ENCODE results near the gene ADGRG6.

The ADGRG6 gene

DNA sequence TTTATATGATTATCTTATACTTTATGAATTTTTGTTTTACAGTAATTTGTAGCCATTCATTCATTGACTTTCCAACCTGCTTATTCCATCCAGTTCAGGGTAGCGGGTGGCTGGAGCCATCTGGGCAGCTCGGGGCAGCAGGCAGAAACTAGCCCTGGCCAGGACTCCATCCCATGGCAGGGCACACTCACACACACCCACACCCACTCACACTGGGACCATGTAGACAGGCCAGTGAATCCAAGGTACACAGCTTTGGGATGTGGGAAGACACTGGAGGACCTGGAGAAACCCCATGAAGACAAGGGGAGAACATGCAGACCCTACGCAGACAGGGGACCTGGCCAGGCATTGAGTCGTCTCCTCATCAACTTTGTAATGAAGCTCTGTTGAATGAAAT lies 84.8 kb downstream of the ADGRG6 start:
- Mint-ChIP-seq H3K27me3 (no peaks in the 10 kb centered on the region), H3K4me3 (no peak overlapping the region), H3K27ac (no peak overlapping the region), H3K36me3 (no peaks in the 10 kb centered on the region), H3K4me1 (peaks cover 18% of the 10 kb centered on the region), H3K9me3 (no peaks in the 10 kb centered on the region)

DNA sequence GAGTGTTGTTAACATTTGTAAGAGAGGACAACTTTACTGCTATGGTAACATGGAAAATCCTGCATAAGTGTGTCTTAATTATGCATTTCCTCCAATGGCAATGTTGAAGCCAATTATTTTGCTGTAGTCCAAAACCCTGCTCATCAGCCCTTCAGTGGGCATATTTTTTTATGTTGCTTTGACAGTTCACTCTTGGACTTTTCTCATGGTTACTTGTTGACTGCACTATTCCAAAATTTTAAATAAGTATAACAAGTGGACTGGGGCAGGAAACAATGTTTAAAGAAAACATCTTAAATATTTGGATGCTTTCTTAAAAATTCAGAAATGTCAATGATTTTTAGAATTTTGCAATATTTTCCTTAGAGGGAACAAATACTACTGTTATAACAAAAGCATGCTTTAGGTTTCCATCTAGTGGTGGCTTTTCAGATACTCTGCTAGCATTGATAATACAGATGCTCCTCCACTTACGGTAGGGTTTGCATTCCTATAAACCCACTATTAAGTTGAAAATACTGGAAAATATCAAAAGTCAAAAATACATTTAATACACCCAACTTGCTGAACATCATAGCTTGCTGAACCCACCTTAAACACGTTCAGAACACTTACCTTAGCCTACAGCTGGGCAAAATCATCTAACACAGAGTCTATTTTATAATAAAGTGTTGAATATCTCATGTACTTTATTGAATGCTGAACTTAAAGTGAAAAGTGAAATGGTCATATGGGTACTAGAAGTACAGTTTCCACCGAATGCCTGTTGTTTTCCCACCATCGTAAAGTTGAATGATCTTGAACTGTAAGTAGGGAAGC lies 86.4 kb downstream of the ADGRG6 start:
- no peak overlapping the region for H3K27ac Mint-ChIP-seq
- H3K27me3 Mint-ChIP-seq = no peaks in the 10 kb centered on the region
- H3K4me1 Mint-ChIP-seq = peaks cover 22% of the 10 kb centered on the region
- no peaks in the 10 kb centered on the region for H3K36me3 Mint-ChIP-seq
- H3K9me3 Mint-ChIP-seq = no peaks in the 10 kb centered on the region
- no peak overlapping the region for H3K4me3 Mint-ChIP-seq

DNA sequence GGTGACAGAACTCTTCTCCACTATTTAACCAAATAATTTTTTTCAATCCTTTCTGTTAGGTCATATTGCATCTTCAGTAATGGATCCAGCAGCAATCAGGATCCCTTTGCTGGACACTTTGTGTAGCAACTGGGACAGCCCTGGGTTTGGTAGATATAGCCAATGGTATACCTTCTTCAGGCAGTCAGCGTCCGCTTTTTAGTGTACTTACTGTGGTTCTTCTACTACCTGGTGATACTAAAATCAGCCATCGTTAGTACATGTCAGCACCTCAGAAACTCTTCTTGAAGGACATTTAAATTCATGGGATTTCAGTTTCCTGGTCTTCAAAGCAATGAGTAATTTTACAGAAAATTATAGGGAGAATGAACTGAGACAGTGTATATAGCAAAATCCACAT lies 93.5 kb downstream of the ADGRG6 start:
- Mint-ChIP-seq H3K9me3 (no peaks in the 10 kb centered on the region), H3K27ac (peak overlapping the region; percentile 95), H3K4me3 (peak overlapping the region; percentile 76), H3K27me3 (no peaks in the 10 kb centered on the region), H3K36me3 (no peaks in the 10 kb centered on the region), H3K4me1 (peaks cover 55% of the 10 kb centered on the region)

- H3K9me3 Mint-ChIP-seq = no peaks in the 10 kb centered on the region
- no peaks in the 10 kb centered on the region for H3K27me3 Mint-ChIP-seq
- peaks cover 58% of the 10 kb centered on the region for H3K4me1 Mint-ChIP-seq
- H3K4me3 Mint-ChIP-seq = peak overlapping the region; percentile 76
- H3K27ac Mint-ChIP-seq = peak overlapping the region; percentile 95
- no peaks in the 10 kb centered on the region for H3K36me3 Mint-ChIP-seq
These were observed 94.0 kb downstream of the ADGRG6 start for GRCh38 chr6:142395768-142396231.

DNA sequence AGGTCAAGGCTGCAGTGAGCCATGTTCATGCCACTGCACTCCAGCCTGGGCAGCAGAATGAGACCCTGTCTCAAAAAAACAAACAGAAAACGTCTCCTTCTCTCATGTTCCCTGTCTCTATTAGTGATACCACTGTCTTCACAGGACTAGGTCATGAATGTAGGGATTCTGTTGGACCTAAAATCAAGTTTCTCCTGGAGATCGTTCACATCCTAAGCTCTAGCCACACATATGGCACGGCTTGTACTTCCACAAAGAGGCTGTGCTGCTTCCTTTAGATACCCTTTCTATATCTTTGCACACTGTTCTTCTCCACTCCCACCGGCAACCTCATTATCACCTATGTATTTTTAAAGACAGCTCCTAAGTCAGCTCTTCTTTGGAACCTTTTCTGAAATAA lies 96.5 kb downstream of the ADGRG6 start:
- Mint-ChIP-seq H3K36me3 (no peaks in the 10 kb centered on the region), H3K9me3 (no peaks in the 10 kb centered on the region), H3K27me3 (no peaks in the 10 kb centered on the region), H3K27ac (no peak overlapping the region), H3K4me3 (no peak overlapping the region), H3K4me1 (peaks cover 55% of the 10 kb centered on the region)

GRCh38 chr6:142399739-142400138 lies 97.9 kb downstream of the ADGRG6 start:
- no peak overlapping the region for H3K27ac Mint-ChIP-seq
- no peaks in the 10 kb centered on the region for H3K27me3 Mint-ChIP-seq
- no peaks in the 10 kb centered on the region for H3K36me3 Mint-ChIP-seq
- no peak overlapping the region for H3K4me3 Mint-ChIP-seq
- peaks cover 47% of the 10 kb centered on the region for H3K4me1 Mint-ChIP-seq
- no peaks in the 10 kb centered on the region for H3K9me3 Mint-ChIP-seq

GRCh38 chr6:142400495-142400894 lies 98.7 kb downstream of the ADGRG6 start:
- H3K36me3 Mint-ChIP-seq = no peaks in the 10 kb centered on the region
- peaks cover 40% of the 10 kb centered on the region for H3K4me1 Mint-ChIP-seq
- H3K4me3 Mint-ChIP-seq = no peak overlapping the region
- no peaks in the 10 kb centered on the region for H3K9me3 Mint-ChIP-seq
- peak overlapping the region; percentile 25 for H3K27ac Mint-ChIP-seq
- H3K27me3 Mint-ChIP-seq = no peaks in the 10 kb centered on the region

GRCh38 chr6:142401838-142402237 lies 100.0 kb downstream of the ADGRG6 start:
- no peaks in the 10 kb centered on the region for H3K9me3 Mint-ChIP-seq
- no peak overlapping the region for H3K27ac Mint-ChIP-seq
- no peaks in the 10 kb centered on the region for H3K27me3 Mint-ChIP-seq
- no peak overlapping the region for H3K4me3 Mint-ChIP-seq
- H3K36me3 Mint-ChIP-seq = no peaks in the 10 kb centered on the region
- H3K4me1 Mint-ChIP-seq = peaks cover 28% of the 10 kb centered on the region

DNA sequence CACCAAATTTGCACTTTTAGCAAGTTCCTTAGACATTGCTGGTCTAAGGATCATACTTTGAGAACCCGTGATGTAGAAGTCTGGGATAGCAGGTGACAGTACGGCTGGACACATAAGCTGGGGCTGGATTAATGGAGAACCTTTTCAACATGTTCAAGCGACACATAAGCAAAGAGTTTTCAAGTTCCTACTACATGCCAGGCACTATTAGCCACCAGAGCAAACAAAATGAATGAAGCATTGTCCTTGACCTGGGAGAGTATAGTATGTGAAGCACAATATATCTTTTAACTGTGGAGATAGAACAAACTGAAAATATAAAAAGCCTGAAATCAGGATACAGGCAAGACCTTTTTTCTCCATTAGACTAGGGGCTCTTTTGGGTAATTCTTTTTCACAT lies 102.9 kb downstream of the ADGRG6 start:
- no peak overlapping the region for H3K27ac Mint-ChIP-seq
- H3K4me3 Mint-ChIP-seq = no peak overlapping the region
- no peaks in the 10 kb centered on the region for H3K9me3 Mint-ChIP-seq
- H3K27me3 Mint-ChIP-seq = no peaks in the 10 kb centered on the region
- peaks cover 46% of the 10 kb centered on the region for H3K4me1 Mint-ChIP-seq
- no peaks in the 10 kb centered on the region for H3K36me3 Mint-ChIP-seq

GRCh38 chr6:142406131-142406530 lies 104.3 kb downstream of the ADGRG6 start:
- Mint-ChIP-seq H3K4me3 (no peak overlapping the region), H3K27me3 (no peaks in the 10 kb centered on the region), H3K9me3 (no peaks in the 10 kb centered on the region), H3K36me3 (no peaks in the 10 kb centered on the region), H3K27ac (no peak overlapping the region), H3K4me1 (peaks cover 48% of the 10 kb centered on the region)

DNA sequence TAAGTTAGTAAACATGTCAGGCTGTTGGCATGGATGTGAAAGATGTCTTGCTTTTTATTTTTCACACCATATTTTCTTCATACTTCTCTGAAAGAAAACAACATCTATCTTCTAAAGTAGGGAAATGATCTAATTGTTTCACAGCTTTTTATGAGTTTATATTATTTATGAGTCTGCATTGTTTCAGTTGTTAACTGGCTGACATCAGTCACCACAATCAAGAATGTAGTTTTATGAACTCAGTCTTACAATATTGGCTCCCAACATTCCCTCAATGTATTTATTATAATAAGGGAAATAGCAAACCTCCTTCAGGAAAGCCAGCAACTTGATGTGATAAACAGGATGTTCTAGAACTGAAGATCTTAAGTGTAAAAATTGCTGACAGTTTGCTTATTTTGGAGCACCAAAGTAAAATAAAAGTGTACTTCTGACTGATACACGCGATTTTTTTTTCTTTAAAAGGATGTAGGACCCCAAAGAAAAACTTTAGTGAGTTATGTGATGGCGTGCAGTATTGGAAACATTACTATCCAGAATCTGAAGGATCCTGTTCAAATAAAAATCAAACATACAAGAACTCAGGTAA lies 106.0 kb downstream of the ADGRG6 start:
- H3K4me1 Mint-ChIP-seq = peaks cover 39% of the 10 kb centered on the region
- H3K27ac Mint-ChIP-seq = no peak overlapping the region
- no peaks in the 10 kb centered on the region for H3K27me3 Mint-ChIP-seq
- H3K36me3 Mint-ChIP-seq = no peaks in the 10 kb centered on the region
- no peaks in the 10 kb centered on the region for H3K9me3 Mint-ChIP-seq
- no peak overlapping the region for H3K4me3 Mint-ChIP-seq

- Mint-ChIP-seq H3K9me3 (no peaks in the 10 kb centered on the region), H3K4me1 (peaks cover 42% of the 10 kb centered on the region), H3K4me3 (no peak overlapping the region), H3K36me3 (no peaks in the 10 kb centered on the region), H3K27ac (no peak overlapping the region), H3K27me3 (no peaks in the 10 kb centered on the region)
These were observed 106.6 kb downstream of the ADGRG6 start for GRCh38 chr6:142408409-142408808.

- no peak overlapping the region for H3K27ac Mint-ChIP-seq
- no peaks in the 10 kb centered on the region for H3K9me3 Mint-ChIP-seq
- no peaks in the 10 kb centered on the region for H3K36me3 Mint-ChIP-seq
- no peaks in the 10 kb centered on the region for H3K27me3 Mint-ChIP-seq
- peaks cover 52% of the 10 kb centered on the region for H3K4me1 Mint-ChIP-seq
- no peak overlapping the region for H3K4me3 Mint-ChIP-seq
These were observed 108.0 kb downstream of the ADGRG6 start for GRCh38 chr6:142409794-142410193.

GRCh38 chr6:142411145-142411544 lies 109.3 kb downstream of the ADGRG6 start:
- H3K9me3 Mint-ChIP-seq = no peaks in the 10 kb centered on the region
- no peak overlapping the region for H3K27ac Mint-ChIP-seq
- no peak overlapping the region for H3K4me3 Mint-ChIP-seq
- no peaks in the 10 kb centered on the region for H3K36me3 Mint-ChIP-seq
- H3K27me3 Mint-ChIP-seq = no peaks in the 10 kb centered on the region
- H3K4me1 Mint-ChIP-seq = peaks cover 58% of the 10 kb centered on the region

DNA sequence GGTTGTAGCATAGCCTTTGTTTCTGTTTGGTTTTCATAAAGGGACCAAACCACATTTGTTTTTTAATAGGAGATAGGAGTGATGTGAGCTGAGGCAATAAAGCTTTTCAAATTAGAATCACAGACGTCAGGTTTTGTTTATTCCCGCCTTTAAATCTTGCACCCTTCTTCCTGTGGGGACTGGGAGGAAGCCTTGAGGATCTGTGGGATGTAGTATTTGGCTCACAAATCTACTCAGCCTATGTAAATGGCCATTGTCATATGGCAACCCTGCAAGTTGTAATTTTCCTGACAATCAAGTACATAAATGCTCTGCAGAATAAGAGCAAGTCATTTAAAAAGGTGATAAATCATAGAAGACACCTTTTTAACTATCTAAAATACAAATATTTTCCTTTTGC lies 110.4 kb downstream of the ADGRG6 start:
- Mint-ChIP-seq H3K27me3 (no peaks in the 10 kb centered on the region), H3K4me1 (peaks cover 62% of the 10 kb centered on the region), H3K36me3 (no peaks in the 10 kb centered on the region), H3K27ac (no peak overlapping the region), H3K9me3 (no peaks in the 10 kb centered on the region), H3K4me3 (no peak overlapping the region)

DNA sequence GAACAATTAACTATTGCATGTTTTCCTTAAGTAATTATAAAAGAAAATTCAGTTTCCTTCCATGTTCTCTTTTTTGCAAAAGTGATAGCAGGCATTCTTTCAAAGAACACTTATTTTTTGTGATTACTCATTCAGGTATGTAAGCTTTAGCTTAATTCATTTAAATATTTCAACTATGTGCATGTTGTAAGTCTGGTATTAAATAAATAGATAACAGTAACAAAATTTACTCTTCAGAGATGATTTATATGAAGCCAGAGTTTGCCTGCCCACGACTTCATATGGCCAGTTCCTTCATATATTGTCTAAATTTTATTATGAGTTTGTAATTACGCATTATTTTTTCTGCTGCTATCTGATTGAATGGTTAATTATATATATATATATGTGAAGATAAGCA lies 110.9 kb downstream of the ADGRG6 start:
- Mint-ChIP-seq H3K27ac (no peak overlapping the region), H3K4me3 (no peak overlapping the region), H3K36me3 (no peaks in the 10 kb centered on the region), H3K9me3 (no peaks in the 10 kb centered on the region), H3K27me3 (no peaks in the 10 kb centered on the region), H3K4me1 (peaks cover 62% of the 10 kb centered on the region)
